Urothelium cell line (cell line): ENCODE results near the gene TCF12.

Experiments used
- DNase-seq: peaks from one replicate; pipeline ENCODE4 v3.0.0; 2011; ENCODE audit warnings: low spot score, mixed read lengths
- FAIRE-seq: peaks from 2 replicates; lab custom pipeline; 2011; peaks lifted over from hg19 to GRCh38; lab: Jason Lieb, UNC

The TCF12 gene

GRCh38 chr15:57201578-57201977 is 283.1 kb downstream of the TCF12 start:
- DNase-seq (no peak), FAIRE-seq (no peak)

- no peak for FAIRE-seq
These were observed 285.5 kb downstream of the TCF12 start for GRCh38 chr15:57203906-57204305.

GRCh38 chr15:57205027-57205855 is 286.8 kb downstream of the TCF12 start:
- FAIRE-seq, result no peak

More at GRCh38 chr15:57203906-57204305, 285.5 kb downstream of the TCF12 start:
- DNase-seq, result no peak

GRCh38 chr15:57205996-57206395 is 287.6 kb downstream of the TCF12 start:
- DNase-seq (no peak), FAIRE-seq (no peak)

More at GRCh38 chr15:57205027-57205855, 286.8 kb downstream of the TCF12 start:
- no peak for DNase-seq

- FAIRE-seq (no peak), DNase-seq (peak; percentile 13)
These were observed 295.4 kb downstream of the TCF12 start for GRCh38 chr15:57213862-57214261.

GRCh38 chr15:57215326-57215725 is 296.9 kb downstream of the TCF12 start:
- no peak for FAIRE-seq
- no peak for DNase-seq

GRCh38 chr15:57215881-57216280 is 297.4 kb downstream of the TCF12 start:
- DNase-seq (no peak), FAIRE-seq (no peak)

- FAIRE-seq (no peak), DNase-seq (peak; percentile 43)
These were observed 297.8 kb downstream of the TCF12 start for GRCh38 chr15:57216288-57216687.

GRCh38 chr15:57217778-57218598 is 299.5 kb downstream of the TCF12 start:
- DNase-seq (peak; percentile 7), FAIRE-seq (no peak)

GRCh38 chr15:57218826-57219576 is 300.6 kb downstream of the TCF12 start:
- no peak for FAIRE-seq
- DNase-seq, result no peak

GRCh38 chr15:57220205-57220604 is 301.8 kb downstream of the TCF12 start:
- DNase-seq (no peak), FAIRE-seq (no peak)

GRCh38 chr15:57221134-57221533 is 302.7 kb downstream of the TCF12 start:
- no peak for DNase-seq
- FAIRE-seq, result no peak

GRCh38 chr15:57223345-57223744 is 304.9 kb downstream of the TCF12 start:
- FAIRE-seq (no peak), DNase-seq (no peak)

- no peak for FAIRE-seq
These were observed 305.4 kb downstream of the TCF12 start for GRCh38 chr15:57223887-57224286.

GRCh38 chr15:57224664-57225063 is 306.2 kb downstream of the TCF12 start:
- DNase-seq, result peak; percentile 11
- no peak for FAIRE-seq

More at GRCh38 chr15:57223887-57224286, 305.4 kb downstream of the TCF12 start:
- DNase-seq, result no peak

GRCh38 chr15:57227166-57227565 is 308.7 kb downstream of the TCF12 start:
- DNase-seq (no peak), FAIRE-seq (no peak)

- FAIRE-seq (no peak), DNase-seq (no peak)
These were observed 309.5 kb downstream of the TCF12 start for GRCh38 chr15:57227899-57228298.

GRCh38 chr15:57228395-57228794 is 310.0 kb downstream of the TCF12 start:
- DNase-seq (no peak), FAIRE-seq (no peak)

- no peak for FAIRE-seq
These were observed 310.6 kb downstream of the TCF12 start for GRCh38 chr15:57229051-57229450.

GRCh38 chr15:57231559-57231958 is 313.1 kb downstream of the TCF12 start:
- FAIRE-seq, result no peak
- no peak for DNase-seq

More at GRCh38 chr15:57229051-57229450, 310.6 kb downstream of the TCF12 start:
- no peak for DNase-seq

- DNase-seq, result no peak
- FAIRE-seq, result no peak
These were observed 315.7 kb downstream of the TCF12 start for GRCh38 chr15:57234156-57234555.
